ENCODE measurements around the gene PLEKHA8.

Gene PLEKHA8

GRCh38 chr7:30164567-30164966, 136.4 kb downstream of the PLEKHA8 start:
- H3K27me3 ChIP-seq (ENCODE audit: insufficient read depth, low read length): no peaks in the 10 kb centered on the region
- no peak overlapping the region for H3K9ac ChIP-seq (ENCODE audit: low read length)
- peak overlapping the region; percentile 54 for H4K91ac ChIP-seq (ENCODE audit: low read depth, low read length)
- no peak overlapping the region for H2AFZ ChIP-seq (ENCODE audit: insufficient read depth, low read length, poor library complexity)
- no peak overlapping the region for H4K8ac ChIP-seq (ENCODE audit: low read depth, low read length)
- H3K23ac ChIP-seq (ENCODE audit: low read length): no peak overlapping the region
- H3K4ac ChIP-seq (ENCODE audit: low read depth, low read length): no peak overlapping the region
- H2BK12ac ChIP-seq (ENCODE audit: low read length): no peak overlapping the region
- H3K18ac ChIP-seq (ENCODE audit: low read length): no peak overlapping the region
- no peak overlapping the region for H2AK5ac ChIP-seq (ENCODE audit: low read length)
- no peak overlapping the region for H3K4me2 ChIP-seq (ENCODE audit: low read length)
- no peak overlapping the region for H3K27ac ChIP-seq (ENCODE audit: low read depth, low read length)
- H2BK120ac ChIP-seq (ENCODE audit: insufficient read depth, low read length, poor library complexity): no peak overlapping the region
- H3K36me3 ChIP-seq (ENCODE audit: control insufficient read depth in 1 of 2, insufficient read depth in 2 of 2, low read length in 2 of 2): no peaks in the 10 kb centered on the region
- H2BK5ac ChIP-seq (ENCODE audit: low read depth, low read length, poor library complexity): no peak overlapping the region
- no CpG with 5 or more reads among the region's 6 CpGs for whole genome bisulfite sequencing (ENCODE audit: extremely low coverage, insufficient coverage, insufficient read length)
- no peak overlapping the region for H4K12ac ChIP-seq (ENCODE audit: low read depth, low read length)
- no peaks in the 10 kb centered on the region for H3K79me2 ChIP-seq (ENCODE audit: control insufficient read depth, insufficient read depth, low read length, poor library complexity)
- peaks cover 22% of the 10 kb centered on the region for H3K79me1 ChIP-seq (ENCODE audit: low read length)
- peak in 1 of 2 donors; percentile 87 for DNase-seq
- H3K4me1 ChIP-seq (ENCODE audit: control insufficient read depth in 1 of 2, insufficient read depth in 2 of 2, low read length in 2 of 2): peaks cover 19 to 30% of the 10 kb centered on the region in 2 experiments
- no peak overlapping the region for H3K4me3 ChIP-seq (ENCODE audit: low read depth, low read length)
- no peaks in the 10 kb centered on the region for H3K9me3 ChIP-seq (ENCODE audit: insufficient read depth, low read depth, low read length)
- no peak overlapping the region for H3K14ac ChIP-seq (ENCODE audit: low read length)

GRCh38 chr7:30165590-30165989, 137.4 kb downstream of the PLEKHA8 start:
- WGBS (ENCODE audit: extremely low coverage, insufficient coverage, insufficient read length): no CpG with 5 or more reads among the region's 3 CpGs
- Histone ChIP-seq H3K23ac (ENCODE audit: low read length) (no peak overlapping the region), H2BK12ac (ENCODE audit: low read length) (peak overlapping the region; percentile 84), H3K4ac (ENCODE audit: low read depth, low read length) (no peak overlapping the region), H3K14ac (ENCODE audit: low read length) (no peak overlapping the region), H3K36me3 (ENCODE audit: control insufficient read depth in 1 of 2, insufficient read depth in 2 of 2, low read length in 2 of 2) (no peaks in the 10 kb centered on the region), H4K12ac (ENCODE audit: low read depth, low read length) (no peak overlapping the region), H3K79me1 (ENCODE audit: low read length) (peaks cover 23% of the 10 kb centered on the region), H3K79me2 (ENCODE audit: control insufficient read depth, insufficient read depth, low read length, poor library complexity) (no peaks in the 10 kb centered on the region), H3K9ac (ENCODE audit: low read length) (no peak overlapping the region), H3K18ac (ENCODE audit: low read length) (no peak overlapping the region), H2BK5ac (ENCODE audit: low read depth, low read length, poor library complexity) (no peak overlapping the region), H3K27me3 (ENCODE audit: insufficient read depth, low read length) (no peaks in the 10 kb centered on the region), H4K91ac (ENCODE audit: low read depth, low read length) (peak overlapping the region; percentile 48), H2AK5ac (ENCODE audit: low read length) (peak overlapping the region; percentile 39), H4K8ac (ENCODE audit: low read depth, low read length) (no peak overlapping the region), H2BK120ac (ENCODE audit: insufficient read depth, low read length, poor library complexity) (no peak overlapping the region), H3K9me3 (ENCODE audit: insufficient read depth, low read depth, low read length) (no peaks in the 10 kb centered on the region), H3K4me2 (ENCODE audit: low read length) (no peak overlapping the region), H2AFZ (ENCODE audit: insufficient read depth, low read length, poor library complexity) (no peak overlapping the region), H3K27ac (ENCODE audit: low read depth, low read length) (peak overlapping the region; percentile 63), H3K4me1 (ENCODE audit: control insufficient read depth in 1 of 2, insufficient read depth in 2 of 2, low read length in 2 of 2) (peaks cover 19 to 32% of the 10 kb centered on the region in 2 experiments), H3K4me3 (ENCODE audit: low read depth, low read length) (no peak overlapping the region)
- DNase-seq: peak in 1 of 2 donors; percentile 54

- Histone ChIP-seq H3K79me2 (ENCODE audit: control insufficient read depth, insufficient read depth, low read length, poor library complexity) (no peaks in the 10 kb centered on the region), H4K8ac (ENCODE audit: low read depth, low read length) (no peak overlapping the region), H3K4me3 (ENCODE audit: low read depth, low read length) (no peak overlapping the region), H4K12ac (ENCODE audit: low read depth, low read length) (no peak overlapping the region), H3K18ac (ENCODE audit: low read length) (no peak overlapping the region), H4K91ac (ENCODE audit: low read depth, low read length) (peak overlapping the region; percentile 8), H2BK5ac (ENCODE audit: low read depth, low read length, poor library complexity) (peak overlapping the region; percentile 10), H3K27me3 (ENCODE audit: insufficient read depth, low read length) (no peaks in the 10 kb centered on the region), H2AK5ac (ENCODE audit: low read length) (no peak overlapping the region), H2BK120ac (ENCODE audit: insufficient read depth, low read length, poor library complexity) (peak overlapping the region; percentile 0), H2AFZ (ENCODE audit: insufficient read depth, low read length, poor library complexity) (no peak overlapping the region), H3K23ac (ENCODE audit: low read length) (no peak overlapping the region), H3K4me2 (ENCODE audit: low read length) (peak overlapping the region; percentile 14), H3K4me1 (ENCODE audit: control insufficient read depth in 1 of 2, insufficient read depth in 2 of 2, low read length in 2 of 2) (peaks cover 19 to 32% of the 10 kb centered on the region in 2 experiments), H3K36me3 (ENCODE audit: control insufficient read depth in 1 of 2, insufficient read depth in 2 of 2, low read length in 2 of 2) (no peaks in the 10 kb centered on the region), H3K4ac (ENCODE audit: low read depth, low read length) (no peak overlapping the region), H3K27ac (ENCODE audit: low read depth, low read length) (peak overlapping the region; percentile 88), H3K9ac (ENCODE audit: low read length) (no peak overlapping the region), H3K9me3 (ENCODE audit: insufficient read depth, low read depth, low read length) (no peaks in the 10 kb centered on the region), H3K79me1 (ENCODE audit: low read length) (peaks cover 23% of the 10 kb centered on the region), H3K14ac (ENCODE audit: low read length) (no peak overlapping the region), H2BK12ac (ENCODE audit: low read length) (peak overlapping the region; percentile 5)
- DNase-seq: peak; percentile 97 to 99
- no CpG with 5 or more reads among the region's 12 CpGs for WGBS (ENCODE audit: extremely low coverage, insufficient coverage, insufficient read length)
Observed at GRCh38 chr7:30166155-30166840, 138.1 kb downstream of the PLEKHA8 start.

GRCh38 chr7:30166841-30167235, 138.6 kb downstream of the PLEKHA8 start:
- no peaks in the 10 kb centered on the region for H3K9me3 ChIP-seq (ENCODE audit: insufficient read depth, low read depth, low read length)
- no peak overlapping the region for H4K8ac ChIP-seq (ENCODE audit: low read depth, low read length)
- H2BK120ac ChIP-seq (ENCODE audit: insufficient read depth, low read length, poor library complexity): peak overlapping the region; percentile 0
- no peak overlapping the region for H3K23ac ChIP-seq (ENCODE audit: low read length)
- H2BK5ac ChIP-seq (ENCODE audit: low read depth, low read length, poor library complexity): peak overlapping the region; percentile 10
- DNase-seq: peak; percentile 39 to 41
- peak overlapping the region; percentile 88 for H3K27ac ChIP-seq (ENCODE audit: low read depth, low read length)
- H3K18ac ChIP-seq (ENCODE audit: low read length): no peak overlapping the region
- H3K27me3 ChIP-seq (ENCODE audit: insufficient read depth, low read length): no peaks in the 10 kb centered on the region
- H3K79me2 ChIP-seq (ENCODE audit: control insufficient read depth, insufficient read depth, low read length, poor library complexity): no peaks in the 10 kb centered on the region
- no peaks in the 10 kb centered on the region for H3K36me3 ChIP-seq (ENCODE audit: control insufficient read depth in 1 of 2, insufficient read depth in 2 of 2, low read length in 2 of 2)
- peak overlapping the region; percentile 14 for H3K4me2 ChIP-seq (ENCODE audit: low read length)
- H4K91ac ChIP-seq (ENCODE audit: low read depth, low read length): peak overlapping the region; percentile 8
- H3K4me1 ChIP-seq (ENCODE audit: control insufficient read depth in 1 of 2, insufficient read depth in 2 of 2, low read length in 2 of 2): peaks cover 23 to 36% of the 10 kb centered on the region in 2 experiments
- H2AK5ac ChIP-seq (ENCODE audit: low read length): no peak overlapping the region
- H2AFZ ChIP-seq (ENCODE audit: insufficient read depth, low read length, poor library complexity): no peak overlapping the region
- no peak overlapping the region for H3K14ac ChIP-seq (ENCODE audit: low read length)
- no peak overlapping the region for H3K4me3 ChIP-seq (ENCODE audit: low read depth, low read length)
- H2BK12ac ChIP-seq (ENCODE audit: low read length): peak overlapping the region; percentile 47
- H3K79me1 ChIP-seq (ENCODE audit: low read length): peaks cover 23% of the 10 kb centered on the region
- no peak overlapping the region for H3K4ac ChIP-seq (ENCODE audit: low read depth, low read length)
- H4K12ac ChIP-seq (ENCODE audit: low read depth, low read length): no peak overlapping the region
- WGBS (ENCODE audit: extremely low coverage, insufficient coverage, insufficient read length): no CpG with 5 or more reads among the region's 5 CpGs
- H3K9ac ChIP-seq (ENCODE audit: low read length): no peak overlapping the region
